Measurements from ENCODE around the gene PARVB. TPM values are rescaled to one million over a fixed set of nuclear protein-coding genes. Genes with fewer than 3 reads are reported as not detected.

Gene PARVB
- total and polyA plus RNA-seq, 2 experiments from 2014 or later, result 10.2 to 11.2 TPM

- Histone ChIP-seq H3K27me3 (no peaks in the 10 kb centered on the region), H3K9me2 (replicated peaks; ENCODE audit: insufficient read depth) (no peaks in the 10 kb centered on the region), H3K9me3 (ENCODE audit: low read depth) (no peaks in the 10 kb centered on the region), H4K20me1 (ENCODE audit: insufficient read depth, poor library complexity, severe bottlenecking) (no peaks in the 10 kb centered on the region), H3K4me2 (no peak overlapping the region), H2AFZ (no peak overlapping the region), H3K4me1 (ENCODE audit: insufficient read depth) (no peaks in the 10 kb centered on the region), H3K79me2 (no peaks in the 10 kb centered on the region), H3K27ac (no peak overlapping the region), H3K4me3 (no peak overlapping the region), H3K36me3 (replicated peaks; ENCODE audit: insufficient read depth, low read depth) (no peaks in the 10 kb centered on the region)
- no peak for DNase-seq (ENCODE audit: low spot score)
- WGBS (ENCODE audit: low lambda C conversion rate, missing lambda C conversion rate), result 92% methylated on average over 10 of the region's 17 CpGs
- TF ChIP-seq EZH2 (IDR thresholded peaks at IDR 0.05; ENCODE audit: borderline replicate concordance) (no peak), EZH2phosphoT487 (IDR thresholded peaks at IDR 0.05; ENCODE audit: low read depth, severe bottlenecking, unreplicated experiment) (no peak), CTCF (IDR thresholded peaks at IDR 0.05; ENCODE audit: poor library complexity) (no peak)
Observed at GRCh38 chr22:44182588-44183286, 158.6 kb downstream of the PARVB start.

- Histone ChIP-seq H2AFZ (no peak overlapping the region), H3K4me1 (ENCODE audit: insufficient read depth) (no peaks in the 10 kb centered on the region), H3K79me2 (no peaks in the 10 kb centered on the region), H3K9me3 (ENCODE audit: low read depth) (no peaks in the 10 kb centered on the region), H3K27ac (no peak overlapping the region), H3K4me2 (no peak overlapping the region), H3K9me2 (replicated peaks; ENCODE audit: insufficient read depth) (no peaks in the 10 kb centered on the region), H3K4me3 (no peak overlapping the region), H3K36me3 (replicated peaks; ENCODE audit: insufficient read depth, low read depth) (no peaks in the 10 kb centered on the region), H3K27me3 (no peaks in the 10 kb centered on the region), H4K20me1 (ENCODE audit: insufficient read depth, poor library complexity, severe bottlenecking) (no peaks in the 10 kb centered on the region)
- DNase-seq (ENCODE audit: low spot score), result no peak
- 90% methylated on average over 8 of the region's 8 CpGs for WGBS (ENCODE audit: low lambda C conversion rate, missing lambda C conversion rate)
- TF ChIP-seq EZH2 (IDR thresholded peaks at IDR 0.05; ENCODE audit: borderline replicate concordance) (no peak), CTCF (IDR thresholded peaks at IDR 0.05; ENCODE audit: poor library complexity) (no peak), EZH2phosphoT487 (IDR thresholded peaks at IDR 0.05; ENCODE audit: low read depth, severe bottlenecking, unreplicated experiment) (no peak)
Observed at GRCh38 chr22:44183287-44183588, 159.1 kb downstream of the PARVB start.

GRCh38 chr22:44184006-44184405, 159.9 kb downstream of the PARVB start:
- H2AFZ ChIP-seq, result no peak overlapping the region
- H3K27me3 ChIP-seq, result no peaks in the 10 kb centered on the region
- no peaks in the 10 kb centered on the region for H4K20me1 ChIP-seq (ENCODE audit: insufficient read depth, poor library complexity, severe bottlenecking)
- no peak for DNase-seq (ENCODE audit: low spot score)
- H3K4me1 ChIP-seq (ENCODE audit: insufficient read depth), result no peaks in the 10 kb centered on the region
- no peak overlapping the region for H3K4me3 ChIP-seq
- TF ChIP-seq CTCF (IDR thresholded peaks at IDR 0.05; ENCODE audit: poor library complexity) (no peak), EZH2phosphoT487 (IDR thresholded peaks at IDR 0.05; ENCODE audit: low read depth, severe bottlenecking, unreplicated experiment) (no peak), EZH2 (IDR thresholded peaks at IDR 0.05; ENCODE audit: borderline replicate concordance) (no peak)
- H3K27ac ChIP-seq, result no peak overlapping the region
- no peaks in the 10 kb centered on the region for H3K9me2 ChIP-seq (replicated peaks; ENCODE audit: insufficient read depth)
- no peak overlapping the region for H3K4me2 ChIP-seq
- H3K9me3 ChIP-seq (ENCODE audit: low read depth), result no peaks in the 10 kb centered on the region
- no peaks in the 10 kb centered on the region for H3K36me3 ChIP-seq (replicated peaks; ENCODE audit: insufficient read depth, low read depth)
- WGBS (ENCODE audit: low lambda C conversion rate, missing lambda C conversion rate), result 84% methylated on average over 4 of the region's 4 CpGs
- H3K79me2 ChIP-seq, result no peaks in the 10 kb centered on the region
